PC-9 (cell line): ENCODE data around the gene GPR142.

Source experiments
- CTCF ChIP-seq: fragments of 200-600 bp; sonication (generic); conservative IDR thresholded peaks from 2 replicates; pipeline ENCODE4 v1.6.1; 2017; ENCODE audit warnings: mixed run types, antibody characterized with exemption, mild to moderate bottlenecking, moderate library complexity
- EZH2 ChIP-seq: fragments of 200-600 bp; sonication (generic); IDR thresholded peaks from 2 replicates; pipeline ENCODE4 v1.8.0; 2017; ENCODE audit warnings: antibody characterized with exemption, low read depth

GRCh38 chr17:74410001-74410443 is 42.7 kb downstream of the GPR142 start:
- no peak for TF ChIP-seq EZH2
- TF ChIP-seq CTCF = no peak
